Thyroid gland (tissue), 4 donors: ENCODE results near the gene TLR4. TPM values are rescaled to one million over a fixed set of nuclear protein-coding genes. Genes with fewer than 3 reads are reported as not detected.
A peak's percentile ranks its signal among the peaks of the same experiment; 100 is the strongest.

Experiments used
- DNase-seq, 2 donors: peaks; one replicate each; pipeline ENCODE4 v3.0.0-alpha.2; 2019
- H3K27ac ChIP-seq, 3 donors: fragments of 200-600 bp; sonication (generic); 1 replicate in 2 of 3; 2 replicates in 1 of 3; pipeline ENCODE4 v1.5.1; 2016 to 2019; ENCODE audit warnings: mild to moderate bottlenecking in 1 of 3, moderate library complexity in 1 of 3
- H3K27me3 ChIP-seq: fragments of 200-600 bp; sonication (generic); one replicate; pipeline ENCODE4 v1.5.1; 2019
- H3K36me3 ChIP-seq, 2 donors: fragments of 200-600 bp; sonication (generic); one replicate each; pipeline ENCODE4 v1.5.1; 2016 to 2019
- H3K4me1 ChIP-seq, 2 donors: fragments of 200-600 bp; sonication (generic); one replicate each; pipeline ENCODE4 v1.5.1; 2017 to 2019
- H3K4me3 ChIP-seq, 3 donors: fragments of 200-600 bp; sonication (generic); replicated peaks in 1 of 3; 1 replicate in 2 of 3; 2 replicates in 1 of 3; pipeline ENCODE4 v1.5.1; 2016; ENCODE audit warnings: mild to moderate bottlenecking in 1 of 3
- H3K9me3 ChIP-seq: fragments of 200-600 bp; sonication (generic); one replicate; pipeline ENCODE4 v1.5.1; 2017
- CTCF ChIP-seq, 6 experiments: fragments of 200-600 bp in 3 of 6; fragments of 450-650 bp in 3 of 6; sonication (generic) in 3 of 6; IDR thresholded peaks; one replicate each; pipeline ENCODE4 v1.5.1; 2016 to 2019; ENCODE audit warnings: antibody characterized with exemption in 6 of 6, mild to moderate bottlenecking in 2 of 6, inconsistent platforms in 1 of 6, moderate library complexity in 1 of 6
- POLR2A ChIP-seq, 2 donors: fragments of 450-650 bp; IDR thresholded peaks; one replicate each; pipeline ENCODE4 v1.6.1; 2017; ENCODE audit warnings: antibody characterized with exemption in 2 of 2, mild to moderate bottlenecking in 2 of 2, moderate library complexity in 1 of 2
- WGBS, 2 donors: methylation state at CpG; one replicate each; pipeline ENCODE4 v1.1.5; 2017; 5-methylcytosine and 5-hydroxymethylcytosine counted together
- intact Hi-C: fragments of 100-400 bp; cut with DNase I; formaldehyde crosslinking; loops from one replicate; pipeline ENCODE4 v1.15.1; 2023
- total RNA-seq, 4 donors: library from RNA; depleted of rRNA; stranded (reverse); fragments of >200 nt; gene quantifications; one replicate each; pipeline ENCODE4 v1.2.3, GENCODE V29; 2016

The TLR4 gene
- total RNA-seq, 4 donors from 2014 or later = 9.8 to 59.0 (median 36.0) TPM

- no peak overlapping the region for H3K27ac ChIP-seq
- DNase-seq = no peak
- 70 to 71% methylated on average over 6 of the region's 6 CpGs for WGBS, 2 donors
- H3K27me3 ChIP-seq = no peaks in the 10 kb centered on the region
- H3K36me3 ChIP-seq = no peaks in the 10 kb centered on the region
- peaks cover 0 to 17% of the 10 kb centered on the region in 2 donors for H3K4me1 ChIP-seq
- no peak overlapping the region for H3K4me3 ChIP-seq
- H3K9me3 ChIP-seq = no peaks in the 10 kb centered on the region
- intact Hi-C loops = no loop called here
- no peak for TF ChIP-seq POLR2A (IDR thresholded peaks at IDR 0.05)
These were observed 18.0 kb downstream of the TLR4 start for GRCh38 chr9:117722108-117722761.

GRCh38 chr9:117723986-117724625, 19.9 kb downstream of the TLR4 start:
- H3K4me3 ChIP-seq = no peak overlapping the region
- no peaks in the 10 kb centered on the region for H3K36me3 ChIP-seq
- intact Hi-C loops = no loop called here
- no peak for DNase-seq
- H3K4me1 ChIP-seq = peaks cover 0 to 17% of the 10 kb centered on the region in 2 donors
- no peaks in the 10 kb centered on the region for H3K27me3 ChIP-seq
- 60% methylated on average over 3 of the region's 3 CpGs for WGBS, 2 donors
- no peak for TF ChIP-seq CTCF (IDR thresholded peaks at IDR 0.05)
- no peak for TF ChIP-seq POLR2A (IDR thresholded peaks at IDR 0.05)
- H3K9me3 ChIP-seq = no peaks in the 10 kb centered on the region
- peak overlapping the region in 1 of 3 donors; percentile 24 for H3K27ac ChIP-seq

- no peak for DNase-seq
- 66 to 75% methylated on average over 2 of the region's 2 CpGs for WGBS, 2 donors
These were observed 21.3 kb downstream of the TLR4 start for GRCh38 chr9:117725426-117725887.

GRCh38 chr9:117729375-117729774, 25.2 kb downstream of the TLR4 start:
- no peak for TF ChIP-seq POLR2A (IDR thresholded peaks at IDR 0.05)
- no peak for TF ChIP-seq CTCF (IDR thresholded peaks at IDR 0.05)
- Histone ChIP-seq H3K27me3 (no peaks in the 10 kb centered on the region), H3K27ac (no peak overlapping the region), H3K4me3 (no peak overlapping the region), H3K4me1 (peaks cover 0 to 5% of the 10 kb centered on the region in 2 donors), H3K9me3 (no peaks in the 10 kb centered on the region), H3K36me3 (no peaks in the 10 kb centered on the region)
- intact Hi-C loops = no loop called here
- no peak for DNase-seq
- 63 to 71% methylated on average over 2 of the region's 2 CpGs for WGBS, 2 donors

More at GRCh38 chr9:117725426-117725887, 21.3 kb downstream of the TLR4 start:
- H3K4me1 ChIP-seq = peaks cover 0 to 12% of the 10 kb centered on the region in 2 donors
- H3K9me3 ChIP-seq = no peaks in the 10 kb centered on the region
- H3K4me3 ChIP-seq = no peak overlapping the region
- no peak overlapping the region for H3K27ac ChIP-seq
- no peaks in the 10 kb centered on the region for H3K27me3 ChIP-seq
- no peaks in the 10 kb centered on the region for H3K36me3 ChIP-seq
- intact Hi-C loops = no loop called here
- TF ChIP-seq CTCF (IDR thresholded peaks at IDR 0.05) (no peak), POLR2A (IDR thresholded peaks at IDR 0.05) (no peak)

- Histone ChIP-seq H3K9me3 (no peaks in the 10 kb centered on the region), H3K36me3 (no peaks in the 10 kb centered on the region), H3K27me3 (no peaks in the 10 kb centered on the region), H3K4me1 (no peaks in the 10 kb centered on the region), H3K27ac (no peak overlapping the region), H3K4me3 (no peak overlapping the region)
- TF ChIP-seq CTCF (IDR thresholded peaks at IDR 0.05) = no peak
- no peak for TF ChIP-seq POLR2A (IDR thresholded peaks at IDR 0.05)
- intact Hi-C loops = no loop called here
- no peak for DNase-seq
- 81 to 82% methylated on average over 6 of the region's 6 CpGs for WGBS, 2 donors
These were observed 28.3 kb downstream of the TLR4 start for GRCh38 chr9:117732494-117732893.
